NCI-H1048 (cell line): ENCODE data around the gene KLF11.
A peak's percentile ranks its signal among the peaks of the same experiment; 100 is the strongest.

Experiments used
- DNase-seq: peaks from one replicate; lab custom pipeline; 2025; lab: John Stamatoyannopoulos, UW

KLF11 gene

DNA sequence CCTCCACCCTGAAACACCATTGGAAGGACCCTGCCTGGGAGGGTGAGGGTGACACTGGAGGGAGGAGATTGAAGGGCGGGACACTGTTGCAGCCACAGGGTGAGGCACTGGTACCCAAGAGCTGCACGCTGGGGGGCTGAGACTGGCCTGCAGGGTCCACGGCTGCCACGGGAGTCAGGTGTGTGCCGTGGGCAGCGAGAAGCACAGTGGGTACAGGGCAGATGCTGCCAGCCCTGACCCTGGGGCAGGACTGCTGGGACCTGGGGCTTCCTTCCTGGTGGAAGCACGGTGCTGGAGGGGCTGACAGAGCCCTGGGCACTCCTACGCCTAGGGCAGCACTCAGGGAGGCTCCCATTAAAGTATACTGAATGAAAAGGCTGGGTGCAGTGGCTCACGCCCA is 20.2 kb downstream of the KLF11 start:
- no peak for DNase-seq

- DNase-seq = no peak
Measured at GRCh38 chr2:10064932-10065772, 21.8 kb downstream of the KLF11 start.

- DNase-seq = no peak
Measured at GRCh38 chr2:10065773-10066055, 22.4 kb downstream of the KLF11 start.

GRCh38 chr2:10067330-10067729 is 24.0 kb downstream of the KLF11 start:
- DNase-seq = no peak

GRCh38 chr2:10067881-10068280 is 24.5 kb downstream of the KLF11 start:
- no peak for DNase-seq

DNA sequence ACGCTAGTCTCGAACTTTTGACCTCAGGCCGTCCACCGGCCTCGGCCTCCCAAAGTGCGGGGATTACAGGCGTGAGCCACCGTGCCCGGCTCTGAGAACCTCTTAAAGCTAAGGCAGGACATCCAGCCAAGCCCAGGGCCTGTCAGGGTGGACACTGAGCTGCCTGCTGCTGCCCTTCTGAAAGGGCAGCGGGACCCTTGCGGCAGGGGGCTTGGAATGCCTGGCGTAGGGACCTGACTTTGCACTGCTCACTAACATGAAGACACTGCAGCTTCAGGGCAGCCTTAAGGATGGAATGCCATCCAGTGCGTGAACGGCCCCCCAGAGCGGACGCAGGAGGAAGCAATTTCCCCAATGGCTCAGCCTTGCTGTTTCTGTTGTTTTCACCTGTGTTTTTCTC is 27.8 kb downstream of the KLF11 start:
- DNase-seq = no peak

GRCh38 chr2:10071595-10071994 is 28.2 kb downstream of the KLF11 start:
- no peak for DNase-seq

DNA sequence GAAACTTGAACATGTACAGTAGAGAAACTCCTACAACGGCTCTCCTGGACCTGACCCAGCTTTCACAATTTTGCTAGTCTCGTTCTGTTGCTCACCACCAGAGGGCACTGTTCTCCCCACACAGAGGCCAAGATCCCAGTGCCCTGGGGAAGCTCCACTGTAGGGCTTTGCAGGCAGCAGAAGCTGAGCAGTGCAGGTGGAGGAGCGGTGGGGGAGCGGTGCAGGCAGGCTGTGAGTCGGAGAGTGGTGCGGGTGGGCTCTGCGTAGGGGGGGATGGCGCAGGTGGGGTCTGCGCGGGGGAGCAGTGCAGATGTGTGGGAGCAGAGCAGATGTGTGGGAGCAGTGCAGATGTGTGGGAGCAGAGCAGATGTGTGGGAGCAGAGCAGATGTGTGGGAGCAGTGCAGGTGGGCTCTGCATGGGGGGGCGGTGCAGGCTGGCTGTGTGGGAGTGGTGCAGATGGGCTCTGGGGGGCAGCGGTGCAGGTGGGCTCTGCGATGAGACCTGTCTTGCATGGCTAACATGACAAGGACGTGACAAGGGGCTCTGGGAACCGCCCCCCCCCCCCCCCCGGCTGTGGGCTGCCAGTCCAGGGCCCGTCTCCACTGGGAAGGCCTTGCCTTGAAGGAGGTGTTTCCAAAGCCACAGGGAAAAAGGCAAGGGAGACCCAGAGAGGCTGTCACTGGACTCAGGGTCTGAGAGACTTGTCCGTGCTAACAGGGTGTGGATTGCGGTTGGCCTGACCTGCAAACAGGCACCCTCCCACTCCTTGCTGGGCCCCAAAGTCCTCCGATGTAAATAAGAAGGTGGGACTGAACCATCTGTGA is 29.5 kb downstream of the KLF11 start:
- peak; percentile 61 for DNase-seq

GRCh38 chr2:10073706-10074105 is 30.4 kb downstream of the KLF11 start:
- no peak for DNase-seq

DNA sequence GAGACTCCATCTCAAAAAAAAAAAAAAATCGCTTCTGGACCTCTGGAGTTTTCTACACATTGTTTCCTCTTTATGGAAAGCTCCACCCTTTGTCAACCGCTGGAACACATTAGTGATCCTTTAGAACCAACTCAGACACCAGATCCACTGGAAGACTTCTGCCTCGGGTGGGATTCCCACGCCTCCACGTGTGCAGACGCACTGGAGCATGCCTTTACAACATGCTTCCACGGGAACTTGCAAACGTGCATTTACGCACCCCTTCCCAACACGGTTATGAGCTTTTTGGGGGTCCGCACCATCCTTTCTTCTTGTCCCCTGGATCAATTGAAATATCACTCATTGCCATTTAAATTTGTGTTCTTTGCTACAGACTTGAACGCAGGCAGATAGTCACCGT is 31.8 kb downstream of the KLF11 start:
- no peak for DNase-seq

DNA sequence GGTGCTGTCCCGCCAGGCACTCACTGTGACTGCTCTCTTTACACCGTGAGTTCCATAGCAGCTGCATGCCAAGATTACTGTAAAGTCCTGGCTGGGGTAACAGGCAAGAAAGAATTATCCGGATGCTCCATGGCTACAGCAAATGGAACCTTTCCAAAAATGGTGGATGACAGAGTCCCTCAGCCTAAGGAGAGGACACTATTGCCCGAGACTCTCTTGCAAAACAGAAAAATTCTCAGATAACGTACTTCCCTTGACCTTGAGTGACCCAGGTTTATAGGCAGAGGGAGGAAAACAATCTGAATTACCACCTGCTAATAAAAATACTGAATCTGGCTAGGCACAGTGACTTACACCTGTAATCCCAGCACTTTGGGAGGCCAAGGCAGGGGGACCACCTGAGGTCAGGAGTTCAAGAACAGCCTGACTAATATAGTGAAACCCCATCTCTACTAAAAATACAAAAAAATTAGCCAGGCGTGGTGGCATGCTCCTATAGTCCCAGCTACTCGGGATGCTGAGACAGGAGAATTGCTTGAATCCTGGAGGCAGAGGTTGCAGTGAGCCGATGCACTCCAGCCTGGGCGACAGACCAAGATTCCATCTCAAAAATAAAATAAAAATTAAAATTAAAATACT is 32.3 kb downstream of the KLF11 start:
- no peak for DNase-seq

DNA sequence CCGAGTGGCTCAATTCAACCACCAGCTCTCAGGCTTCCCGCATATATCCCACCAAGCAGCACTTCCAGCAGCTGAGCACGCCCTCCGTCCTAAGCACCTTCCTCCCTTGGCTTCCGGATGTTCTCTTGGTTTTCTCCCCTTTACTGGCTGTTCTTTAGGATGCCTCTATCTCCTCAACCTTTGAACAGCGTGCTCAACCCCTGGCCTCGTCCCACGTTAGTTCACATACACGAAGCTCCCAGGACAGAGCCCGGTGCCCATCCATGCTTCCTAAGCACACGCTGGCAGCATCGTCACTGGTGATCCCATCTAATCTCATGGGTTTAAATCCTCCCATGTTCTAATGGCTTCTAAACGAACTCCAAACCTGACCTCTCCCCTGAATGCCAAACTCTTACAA is 33.2 kb downstream of the KLF11 start:
- no peak for DNase-seq

- DNase-seq = no peak
Measured at GRCh38 chr2:10076988-10077527, 33.7 kb downstream of the KLF11 start.

DNA sequence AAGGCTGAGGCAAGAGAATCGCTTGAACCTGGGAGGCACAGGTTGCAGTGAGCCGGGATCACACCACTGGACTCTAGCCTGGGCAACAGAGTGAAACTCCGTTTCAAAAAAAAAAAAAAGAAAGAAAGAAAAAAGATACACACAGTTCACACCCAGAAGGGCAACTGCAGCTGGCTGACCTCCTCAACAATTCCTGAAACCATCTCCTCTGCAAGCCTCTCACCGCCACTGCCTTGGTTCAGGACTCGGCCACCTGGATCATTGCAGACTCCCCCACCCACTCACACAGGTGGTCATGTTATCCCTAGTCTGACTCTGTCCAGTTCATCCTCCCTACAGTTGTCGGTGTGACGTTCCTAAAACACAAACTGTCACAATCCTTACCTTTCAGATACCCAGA is 34.7 kb downstream of the KLF11 start:
- DNase-seq = no peak

- DNase-seq = no peak
Measured at GRCh38 chr2:10078704-10079265, 35.4 kb downstream of the KLF11 start.

DNA sequence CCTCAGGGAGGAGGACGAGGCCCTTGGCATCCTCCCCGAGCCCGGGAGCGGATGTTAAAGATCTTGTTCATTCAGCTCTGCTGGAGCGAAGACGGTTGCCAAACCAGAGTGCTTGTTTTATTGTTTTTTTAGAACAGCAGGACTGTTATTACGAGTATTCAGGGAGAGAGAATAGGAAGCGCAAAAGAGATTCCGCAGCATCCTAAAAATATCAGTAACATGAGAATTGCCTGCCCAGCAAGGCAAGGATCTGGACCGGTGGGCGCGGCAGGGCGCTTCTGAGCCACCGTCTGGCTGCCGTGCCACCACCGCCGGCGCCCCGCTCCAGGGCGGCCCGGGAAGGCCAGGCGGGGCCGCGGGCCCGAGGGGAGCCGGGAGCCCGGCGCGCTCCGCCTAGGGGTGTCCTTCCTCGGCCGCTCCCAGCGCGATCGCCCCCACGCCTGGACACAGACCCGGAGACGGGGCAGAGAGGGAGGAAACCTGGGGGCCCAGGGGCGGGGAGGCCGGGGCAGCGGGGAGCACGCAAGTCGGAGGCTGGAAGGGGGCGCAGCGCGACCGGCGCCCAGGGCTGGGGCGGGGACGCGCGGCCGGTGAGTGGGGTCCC is 36.0 kb downstream of the KLF11 start:
- DNase-seq = no peak

- DNase-seq = no peak
Measured at GRCh38 chr2:10079870-10080535, 36.7 kb downstream of the KLF11 start, which contains the start of gene CYS1. Gene CYS1, minus strand, starts transcription at chr2:10080411. Its CDS starts 188 bp downstream, at chr2:10080223.

DNA sequence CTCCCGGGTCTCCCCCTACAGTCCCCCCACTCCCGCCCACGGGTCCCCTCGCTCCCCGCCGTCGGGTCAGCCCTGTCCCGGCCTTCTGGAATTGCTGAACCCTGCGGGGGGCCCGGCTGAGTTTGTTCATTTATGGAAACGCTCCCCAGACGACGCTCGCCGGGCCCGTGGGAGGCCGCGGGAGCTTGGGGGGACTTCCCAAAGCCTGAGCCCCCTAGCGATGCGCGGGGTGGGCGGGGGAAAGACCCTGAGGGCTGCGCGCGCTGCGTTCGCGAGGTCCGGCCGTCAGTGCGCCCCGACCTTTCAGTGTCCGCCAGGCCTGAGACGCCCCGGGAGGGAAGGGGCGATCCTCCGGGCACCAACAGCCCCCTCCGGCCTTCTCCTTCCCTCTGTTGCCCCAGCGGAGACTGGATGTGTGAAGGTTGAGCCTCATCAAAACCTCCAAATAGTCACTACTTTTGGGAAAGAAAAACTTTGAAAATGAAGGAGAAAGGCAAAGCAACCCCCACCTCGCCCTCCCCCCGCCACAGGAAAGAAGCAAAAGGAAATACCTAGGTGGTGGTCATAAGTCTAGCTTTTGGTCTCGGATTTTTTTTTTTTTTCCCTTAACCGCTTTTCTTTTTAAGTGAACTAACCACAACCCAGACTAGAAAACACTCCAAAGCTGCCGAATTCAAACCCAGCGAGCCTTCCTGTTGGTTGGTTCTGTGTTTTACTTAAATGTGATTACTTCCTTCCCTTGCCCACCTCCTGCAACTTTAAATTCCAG is 37.4 kb downstream of the KLF11 start:
- no peak for DNase-seq

DNA sequence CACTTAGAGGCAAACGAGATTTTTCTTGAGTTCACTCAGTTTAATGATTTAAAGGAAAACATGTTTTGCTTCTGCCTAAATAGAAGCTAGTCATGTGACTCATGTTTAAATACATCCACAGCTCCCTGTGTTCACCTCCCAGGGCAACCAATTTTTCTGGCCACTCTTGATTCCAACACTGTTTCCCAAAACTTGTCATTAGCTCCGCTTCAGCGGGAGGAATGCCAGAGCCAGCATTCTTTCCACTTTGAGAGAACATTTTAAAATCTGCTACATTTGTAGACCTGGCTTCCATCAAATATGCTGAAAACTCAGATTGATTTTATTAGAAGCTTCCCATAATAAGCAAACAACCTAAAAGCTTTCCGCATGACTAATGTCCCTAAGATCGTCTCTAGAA is 39.7 kb downstream of the KLF11 start:
- no peak for DNase-seq

- DNase-seq = no peak
Measured at GRCh38 chr2:10083692-10084211, 40.4 kb downstream of the KLF11 start.
